Activated naive CD4-positive, alpha-beta T cell treated with anti-CD3 and anti-CD28 coated beads, Interleukin-2, amount 50 U/mL, for 72 hours (primary cell): Measurements from ENCODE around the gene GSDME. TPM values are rescaled to one million over a fixed set of nuclear protein-coding genes. Genes with fewer than 3 reads are reported as not detected.
A peak's percentile ranks its signal among the peaks of the same experiment; 100 is the strongest.

ENCODE experiments used
- ATAC-seq, 2 donors: fragments of 150-1000 bp; cut with Tn5 transposase; 2 replicates each; pipeline ENCODE4 v1.10.0; 2021; ENCODE audit warnings: mild to moderate bottlenecking in 2 of 2, moderate library complexity in 2 of 2
- DNase-seq, 2 donors: peaks; one replicate each; pipeline ENCODE4 v3.0.0; 2021 to 2022; ENCODE audit warnings: low spot score in 2 of 2
- H3K27ac Mint-ChIP-seq, 2 donors: one replicate each; pipeline ENCODE4 v1.8.0; 2022; ENCODE audit warnings: mild to moderate bottlenecking in 2 of 2, mixed read lengths in 2 of 2
- H3K36me3 Mint-ChIP-seq, 2 donors: one replicate each; pipeline ENCODE4 v1.8.0; 2022; ENCODE audit warnings: mixed read lengths in 2 of 2
- H3K9me3 Mint-ChIP-seq, 2 donors: one replicate each; pipeline ENCODE4 v1.8.0; 2022; ENCODE audit warnings: mixed read lengths in 2 of 2
- total RNA-seq, 2 donors: library from RNA; stranded (reverse); gene quantifications; one replicate each; pipeline ENCODE4 v1.2.3, GENCODE V29; 2022

The GSDME gene
- total RNA-seq, 2 donors from 2014 or later: 3.2 to 6.0 TPM

GRCh38 chr7:24734306-24734705 is 23.0 kb downstream of the GSDME start:
- Mint-ChIP-seq H3K27ac (no peak overlapping the region), H3K9me3 (peaks cover 15% of the 10 kb centered on the region in 2 donors), H3K36me3 (peaks cover 17 to 26% of the 10 kb centered on the region in 2 donors)
- DNase-seq (no peak), ATAC-seq (no peak)

GRCh38 chr7:24733414-24734060 is 23.7 kb downstream of the GSDME start:
- Mint-ChIP-seq H3K27ac (no peak overlapping the region), H3K36me3 (peaks cover 17 to 18% of the 10 kb centered on the region in 2 donors), H3K9me3 (peaks cover 11 to 15% of the 10 kb centered on the region in 2 donors)
- DNase-seq (no peak), ATAC-seq (no peak)

- Mint-ChIP-seq H3K27ac (no peak overlapping the region), H3K9me3 (peaks cover 7 to 15% of the 10 kb centered on the region in 2 donors), H3K36me3 (peaks cover 11 to 17% of the 10 kb centered on the region in 2 donors)
- no peak for ATAC-seq
- no peak for DNase-seq
Observed at GRCh38 chr7:24732646-24733413, 24.4 kb downstream of the GSDME start.

- ATAC-seq (no peak), DNase-seq (no peak)
- peaks cover 11 to 17% of the 10 kb centered on the region in 2 donors for H3K36me3 Mint-ChIP-seq
Observed at GRCh38 chr7:24731313-24731712, 26.0 kb downstream of the GSDME start.

GRCh38 chr7:24730018-24730369 is 27.3 kb downstream of the GSDME start:
- Mint-ChIP-seq H3K27ac (no peak overlapping the region), H3K9me3 (peaks cover 0 to 6% of the 10 kb centered on the region in 2 donors), H3K36me3 (peaks cover 11 to 14% of the 10 kb centered on the region in 2 donors)
- DNase-seq: no peak
- ATAC-seq: peak in 1 of 2 donors; percentile 67

More at GRCh38 chr7:24731313-24731712, 26.0 kb downstream of the GSDME start:
- H3K9me3 Mint-ChIP-seq: peaks cover 7% of the 10 kb centered on the region in 2 donors
- no peak overlapping the region for H3K27ac Mint-ChIP-seq

GRCh38 chr7:24729365-24730017 is 27.8 kb downstream of the GSDME start:
- H3K9me3 Mint-ChIP-seq: peaks cover 0 to 1% of the 10 kb centered on the region in 2 donors
- no peak overlapping the region for H3K27ac Mint-ChIP-seq
- DNase-seq (no peak), ATAC-seq (no peak)
- H3K36me3 Mint-ChIP-seq: peaks cover 6 to 9% of the 10 kb centered on the region in 2 donors

- Mint-ChIP-seq H3K27ac (no peak overlapping the region), H3K36me3 (peaks cover 0 to 2% of the 10 kb centered on the region in 2 donors), H3K9me3 (no peaks in the 10 kb centered on the region)
- ATAC-seq (peak; percentile 53 to 55), DNase-seq (no peak)
Observed at GRCh38 chr7:24728503-24729364, 28.5 kb downstream of the GSDME start.

- Mint-ChIP-seq H3K9me3 (no peaks in the 10 kb centered on the region), H3K36me3 (no peaks in the 10 kb centered on the region), H3K27ac (no peak overlapping the region)
- no peak for DNase-seq
- ATAC-seq: no peak
Observed at GRCh38 chr7:24728121-24728500, 29.2 kb downstream of the GSDME start.

GRCh38 chr7:24727154-24728120 is 29.8 kb downstream of the GSDME start:
- Mint-ChIP-seq H3K36me3 (no peaks in the 10 kb centered on the region), H3K27ac (no peak overlapping the region), H3K9me3 (no peaks in the 10 kb centered on the region)
- DNase-seq: no peak
- peak in 1 of 2 donors; percentile 29 for ATAC-seq

- Mint-ChIP-seq H3K36me3 (no peaks in the 10 kb centered on the region), H3K9me3 (no peaks in the 10 kb centered on the region), H3K27ac (no peak overlapping the region)
- no peak for ATAC-seq
- no peak for DNase-seq
Observed at GRCh38 chr7:24725554-24726241, 31.6 kb downstream of the GSDME start.

- no peak overlapping the region for H3K27ac Mint-ChIP-seq
- H3K9me3 Mint-ChIP-seq: no peaks in the 10 kb centered on the region
- no peaks in the 10 kb centered on the region for H3K36me3 Mint-ChIP-seq
- ATAC-seq: no peak
- no peak for DNase-seq
Observed at GRCh38 chr7:24724451-24725190, 32.6 kb downstream of the GSDME start.

- Mint-ChIP-seq H3K36me3 (no peaks in the 10 kb centered on the region), H3K27ac (no peak overlapping the region), H3K9me3 (no peaks in the 10 kb centered on the region)
- DNase-seq (no peak), ATAC-seq (no peak)
Observed at GRCh38 chr7:24723178-24723530, 34.1 kb downstream of the GSDME start.

- DNase-seq (no peak), ATAC-seq (no peak)
- Mint-ChIP-seq H3K9me3 (no peaks in the 10 kb centered on the region), H3K27ac (no peak overlapping the region), H3K36me3 (no peaks in the 10 kb centered on the region)
Observed at GRCh38 chr7:24722386-24723177, 34.7 kb downstream of the GSDME start.

GRCh38 chr7:24721481-24722001 is 35.7 kb downstream of the GSDME start:
- H3K36me3 Mint-ChIP-seq: peaks cover 0 to 4% of the 10 kb centered on the region in 2 donors
- no peak overlapping the region for H3K27ac Mint-ChIP-seq
- no peaks in the 10 kb centered on the region for H3K9me3 Mint-ChIP-seq
- DNase-seq: no peak
- ATAC-seq: no peak
